ENCODE results near the gene FGF2.
"Not testable (repeated sequence)": the region's sequence is repeated elsewhere in the genome, so short reads cannot be mapped to it uniquely, and the experiment has no call there.

Gene FGF2

DNA sequence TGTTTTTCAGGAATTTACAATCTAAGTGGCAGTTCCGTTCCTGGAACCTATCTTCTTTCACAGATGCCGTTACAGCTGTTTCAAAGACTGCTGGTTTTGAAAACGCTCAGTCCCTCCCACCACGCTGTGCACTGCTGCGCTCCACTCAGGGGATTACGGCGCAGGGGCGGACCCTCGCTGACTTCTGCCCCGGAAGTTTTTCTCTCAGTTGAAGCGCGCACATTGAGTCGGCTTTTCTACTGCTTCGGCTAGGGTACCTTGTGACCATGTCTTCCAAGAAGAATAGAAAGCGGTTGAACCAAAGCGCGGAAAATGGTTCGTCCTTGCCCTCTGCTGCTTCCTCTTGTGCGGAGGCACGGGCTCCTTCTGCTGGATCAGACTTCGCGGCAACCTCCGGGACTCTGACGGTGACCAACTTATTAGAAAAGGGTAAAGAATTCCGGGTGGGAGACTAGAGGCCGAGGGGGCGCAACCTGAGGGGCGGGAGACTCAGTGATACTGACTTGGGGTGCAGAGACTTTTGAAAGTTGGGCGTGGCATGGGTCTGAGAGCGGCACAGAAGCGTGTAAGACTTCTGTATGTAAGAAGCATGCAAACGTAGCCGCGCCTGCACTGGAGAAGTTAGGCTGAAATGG is 96.4 kb downstream of the FGF2 start:
- DNase-seq (ENCODE audit: low read depth in 2 of 2), result peak; percentile 54 to 64

- DNase-seq (ENCODE audit: low read depth in 2 of 2), result no peak
Observed at GRCh38 chr4:122928930-122929329, 102.3 kb downstream of the FGF2 start.

DNA sequence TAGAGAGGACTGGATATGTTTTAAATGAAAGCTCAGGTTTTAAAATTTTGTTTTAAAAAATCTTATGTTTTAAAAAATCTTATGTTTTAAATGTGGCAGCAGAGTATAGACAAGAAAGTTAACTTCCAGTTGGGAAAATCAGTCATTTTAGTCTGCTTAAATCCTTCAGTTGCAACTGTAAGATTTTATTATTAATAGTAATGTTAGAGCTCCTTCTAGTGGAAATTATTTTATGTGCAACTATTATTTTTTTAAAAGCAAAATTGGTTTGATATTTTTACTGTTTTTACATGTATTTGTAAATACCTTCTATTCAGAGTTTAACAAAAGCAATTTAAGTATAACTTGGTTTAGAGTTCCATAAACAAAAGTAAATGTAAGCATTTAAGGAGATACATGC is 104.2 kb downstream of the FGF2 start:
- DNase-seq (ENCODE audit: low read depth in 2 of 2), result no peak

- DNase-seq (ENCODE audit: low read depth in 2 of 2), result no peak
Observed at GRCh38 chr4:122932763-122933162, 106.1 kb downstream of the FGF2 start.

DNA sequence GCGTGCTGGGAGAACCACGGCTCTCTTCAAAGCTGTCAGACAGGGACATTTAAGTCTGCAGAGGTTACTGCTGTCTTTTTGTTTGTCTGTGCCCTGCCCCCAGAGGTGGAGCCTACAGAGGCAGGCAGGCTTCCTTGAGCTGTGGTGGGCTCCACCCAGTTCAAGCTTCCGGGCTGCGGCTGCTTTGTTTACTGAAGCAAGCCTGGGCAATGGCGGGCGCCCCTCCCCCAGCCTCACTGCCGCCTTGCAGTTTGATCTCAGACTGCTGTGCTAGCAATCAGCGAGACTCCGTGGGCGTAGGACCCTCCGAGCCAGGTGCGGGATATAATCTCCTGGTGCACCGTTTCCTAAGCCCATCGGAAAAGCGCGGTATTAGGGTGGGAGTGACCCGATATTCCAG is 118.5 kb downstream of the FGF2 start:
- DNase-seq (ENCODE audit: low read depth in 2 of 2), result not testable (repeated sequence)

DNA sequence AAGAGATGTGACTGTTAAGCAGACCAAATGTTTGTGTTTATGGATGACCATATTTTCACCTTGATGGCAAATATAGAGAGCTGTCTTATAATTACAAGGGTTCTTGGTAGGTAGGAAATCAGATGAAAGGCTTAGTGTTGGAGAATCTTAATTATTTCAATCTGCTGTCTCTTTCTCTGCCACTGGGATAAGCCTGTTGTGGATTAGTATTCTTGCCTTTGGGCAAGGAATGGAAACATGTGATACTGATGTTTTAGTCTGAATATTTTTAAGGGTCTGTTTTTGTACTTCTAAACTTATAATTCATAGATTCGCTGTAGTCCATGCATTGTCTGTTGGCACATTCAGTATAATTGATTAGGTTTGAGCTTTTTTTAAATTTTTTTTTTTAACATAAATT is 119.5 kb downstream of the FGF2 start:
- DNase-seq (ENCODE audit: low read depth in 2 of 2), result no peak

Data from stimulated activated CD4-positive, alpha-beta T cell treated with anti-CD3 and anti-CD28 coated beads, Interleukin-1b, Interleukin-23, amount 100 ng/mL, for 1 hour (primary cell).